Osteocyte (in vitro differentiated cells): Measurements from ENCODE around the gene IPO11. TPM values are rescaled to one million over a fixed set of nuclear protein-coding genes. Genes with fewer than 3 reads are reported as not detected.
"Not testable (repeated sequence)": the region's sequence is repeated elsewhere in the genome, so short reads cannot be mapped to it uniquely, and the experiment has no call there.

Experiments used
- DNase-seq: peaks from one replicate; pipeline ENCODE4 v3.0.0; 2021; ENCODE audit warnings: mixed read lengths; ENCODE audit not compliant: unreplicated experiment; ENCODE audit errors: extremely low spot score
- H3K27ac Mint-ChIP-seq: one replicate; pipeline ENCODE4 v1.8.0; 2021; ENCODE audit warnings: mild to moderate bottlenecking, mixed read lengths; ENCODE audit not compliant: unreplicated experiment
- H3K27me3 Mint-ChIP-seq: one replicate; pipeline ENCODE4 v1.8.0; 2021; ENCODE audit warnings: mixed read lengths; ENCODE audit not compliant: unreplicated experiment
- H3K36me3 Mint-ChIP-seq: one replicate; pipeline ENCODE4 v1.8.0; 2021; ENCODE audit warnings: mixed read lengths; ENCODE audit not compliant: unreplicated experiment
- H3K4me1 Mint-ChIP-seq: one replicate; pipeline ENCODE4 v1.8.0; 2021; ENCODE audit warnings: mixed read lengths; ENCODE audit not compliant: unreplicated experiment
- H3K4me3 Mint-ChIP-seq: one replicate; pipeline ENCODE4 v1.8.0; 2021; ENCODE audit warnings: mild to moderate bottlenecking, moderate library complexity, mixed read lengths; ENCODE audit not compliant: unreplicated experiment
- H3K9me3 Mint-ChIP-seq: one replicate; pipeline ENCODE4 v1.8.0; 2021; ENCODE audit warnings: mixed read lengths; ENCODE audit not compliant: unreplicated experiment
- total RNA-seq: library from RNA; stranded (reverse); gene quantifications from 2 replicates; pipeline ENCODE4 v1.2.1, GENCODE V29; 2021
- TF ChIP-seq, protein P1 (sequence below): fragments of 200-600 bp; sonication (generic); IDR thresholded peaks from 2 replicates; pipeline ENCODE4 v1.5.0; 2021; ENCODE audit warnings: antibody characterized with exemption, mild to moderate bottlenecking, moderate library complexity

Gene IPO11
- total RNA-seq, 1 donor from 2014 or later = 30.6 TPM

- Mint-ChIP-seq H3K4me1 (no peaks in the 10 kb centered on the region), H3K4me3 (no peak overlapping the region), H3K27me3 (no peaks in the 10 kb centered on the region), H3K9me3 (no peaks in the 10 kb centered on the region), H3K27ac (no peak overlapping the region), H3K36me3 (peaks cover 14% of the 10 kb centered on the region)
- DNase-seq = no peak
- TF ChIP-seq, protein P1, sequence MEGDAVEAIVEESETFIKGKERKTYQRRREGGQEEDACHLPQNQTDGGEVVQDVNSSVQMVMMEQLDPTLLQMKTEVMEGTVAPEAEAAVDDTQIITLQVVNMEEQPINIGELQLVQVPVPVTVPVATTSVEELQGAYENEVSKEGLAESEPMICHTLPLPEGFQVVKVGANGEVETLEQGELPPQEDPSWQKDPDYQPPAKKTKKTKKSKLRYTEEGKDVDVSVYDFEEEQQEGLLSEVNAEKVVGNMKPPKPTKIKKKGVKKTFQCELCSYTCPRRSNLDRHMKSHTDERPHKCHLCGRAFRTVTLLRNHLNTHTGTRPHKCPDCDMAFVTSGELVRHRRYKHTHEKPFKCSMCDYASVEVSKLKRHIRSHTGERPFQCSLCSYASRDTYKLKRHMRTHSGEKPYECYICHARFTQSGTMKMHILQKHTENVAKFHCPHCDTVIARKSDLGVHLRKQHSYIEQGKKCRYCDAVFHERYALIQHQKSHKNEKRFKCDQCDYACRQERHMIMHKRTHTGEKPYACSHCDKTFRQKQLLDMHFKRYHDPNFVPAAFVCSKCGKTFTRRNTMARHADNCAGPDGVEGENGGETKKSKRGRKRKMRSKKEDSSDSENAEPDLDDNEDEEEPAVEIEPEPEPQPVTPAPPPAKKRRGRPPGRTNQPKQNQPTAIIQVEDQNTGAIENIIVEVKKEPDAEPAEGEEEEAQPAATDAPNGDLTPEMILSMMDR = no peak
Observed at GRCh38 chr5:62617943-62618342, 205.4 kb downstream of the IPO11 start.

- Mint-ChIP-seq H3K4me1 (no peaks in the 10 kb centered on the region), H3K4me3 (no peak overlapping the region), H3K27me3 (no peaks in the 10 kb centered on the region), H3K27ac (no peak overlapping the region), H3K9me3 (no peaks in the 10 kb centered on the region), H3K36me3 (no peaks in the 10 kb centered on the region)
- TF ChIP-seq, protein P1 = no peak
- no peak for DNase-seq
Observed at GRCh38 chr5:62620761-62621160, 208.2 kb downstream of the IPO11 start.

- H3K9me3 Mint-ChIP-seq = no peaks in the 10 kb centered on the region
- TF ChIP-seq, protein P1 = no peak
- H3K36me3 Mint-ChIP-seq = no peaks in the 10 kb centered on the region
- no peak overlapping the region for H3K4me3 Mint-ChIP-seq
- H3K4me1 Mint-ChIP-seq = no peaks in the 10 kb centered on the region
- no peak for DNase-seq
- H3K27me3 Mint-ChIP-seq = no peaks in the 10 kb centered on the region
- no peak overlapping the region for H3K27ac Mint-ChIP-seq
Observed at GRCh38 chr5:62621280-62621679, 208.7 kb downstream of the IPO11 start.

DNA sequence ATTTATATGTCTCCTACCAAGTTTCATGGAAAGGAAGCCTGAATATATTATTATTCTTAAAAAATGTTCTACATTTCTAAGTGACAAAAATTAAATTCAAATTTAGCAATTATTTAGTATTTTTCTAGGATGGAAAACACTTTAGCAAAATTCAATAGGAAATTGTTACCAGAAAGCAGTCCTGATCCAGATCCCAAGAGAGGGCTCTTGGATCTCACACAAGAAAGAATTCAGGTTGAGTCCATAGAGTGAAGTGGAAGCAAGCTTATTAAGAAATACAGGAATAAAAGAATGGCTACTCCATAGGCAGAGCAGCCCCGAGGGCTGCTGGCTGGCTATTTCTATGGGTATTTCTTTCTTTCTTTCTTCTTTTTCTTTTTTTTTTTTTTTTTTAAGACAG is 210.7 kb downstream of the IPO11 start:
- DNase-seq = no peak
- H3K4me1 Mint-ChIP-seq = no peaks in the 10 kb centered on the region
- TF ChIP-seq, protein P1 = no peak
- H3K27me3 Mint-ChIP-seq = no peaks in the 10 kb centered on the region
- H3K36me3 Mint-ChIP-seq = no peaks in the 10 kb centered on the region
- no peaks in the 10 kb centered on the region for H3K9me3 Mint-ChIP-seq
- H3K4me3 Mint-ChIP-seq = no peak overlapping the region
- no peak overlapping the region for H3K27ac Mint-ChIP-seq

GRCh38 chr5:62624436-62624835 is 211.9 kb downstream of the IPO11 start:
- DNase-seq, H3K27ac Mint-ChIP-seq, H3K9me3 Mint-ChIP-seq, H3K27me3 Mint-ChIP-seq, H3K36me3 Mint-ChIP-seq, H3K4me1 Mint-ChIP-seq, H3K4me3 Mint-ChIP-seq: not testable (repeated sequence)

GRCh38 chr5:62626534-62626933 is 214.0 kb downstream of the IPO11 start:
- H3K36me3 Mint-ChIP-seq = peaks cover 5% of the 10 kb centered on the region
- DNase-seq = no peak
- TF ChIP-seq, protein P1 = no peak
- H3K27me3 Mint-ChIP-seq = no peaks in the 10 kb centered on the region
- no peaks in the 10 kb centered on the region for H3K9me3 Mint-ChIP-seq
- no peak overlapping the region for H3K4me3 Mint-ChIP-seq
- H3K27ac Mint-ChIP-seq = no peak overlapping the region
- no peaks in the 10 kb centered on the region for H3K4me1 Mint-ChIP-seq
